H1 (cell line): ENCODE results near the gene SMIM28. TPM values are rescaled to one million over a fixed set of nuclear protein-coding genes. Genes with fewer than 3 reads are reported as not detected.

ENCODE experiments used
- CHD1 ChIP-seq: IDR thresholded peaks from 2 replicates; pipeline ENCODE4 v1.6.1; 2012; ENCODE audit warnings: low read depth, low read length, improper control_type of control experiment
- CREB1 ChIP-seq: IDR thresholded peaks from 2 replicates; pipeline ENCODE4 v1.6.1; 2012; ENCODE audit warnings: inconsistent platforms
- FOSL1 ChIP-seq: IDR thresholded peaks from 2 replicates; pipeline ENCODE4 v1.6.1; 2011; ENCODE audit warnings: mild to moderate bottlenecking, low read depth, low read length, moderate library complexity; ENCODE audit not compliant: insufficient read depth
- KDM4A ChIP-seq: IDR thresholded peaks from one replicate; pipeline ENCODE4 v1.7.1; 2012; ENCODE audit warnings: low read depth, mild to moderate bottlenecking, moderate library complexity, low read length, inconsistent platforms; ENCODE audit not compliant: severe bottlenecking
- MAFK ChIP-seq: IDR thresholded peaks from 2 replicates; pipeline ENCODE4 v1.6.1; 2012; ENCODE audit warnings: low read depth, mild to moderate bottlenecking, improper control_type of control experiment, low read length
- NANOG ChIP-seq: IDR thresholded peaks from 2 replicates; pipeline ENCODE4 v1.6.1; 2011; ENCODE audit warnings: low read length, low read depth, mild to moderate bottlenecking, inconsistent platforms; ENCODE audit not compliant: insufficient read depth, poor library complexity, severe bottlenecking
- SP1 ChIP-seq: IDR thresholded peaks from 2 replicates; pipeline ENCODE4 v1.6.1; 2011; ENCODE audit warnings: low read depth, low read length
- TCF12 ChIP-seq: IDR thresholded peaks from 2 replicates; pipeline ENCODE4 v1.6.1; 2011; ENCODE audit warnings: low read depth, mild to moderate bottlenecking, low read length
- TEAD4 ChIP-seq: IDR thresholded peaks from 2 replicates; pipeline ENCODE4 v1.6.1; 2012; ENCODE audit warnings: low read depth, low read length, inconsistent platforms, mixed read lengths
- YY1 ChIP-seq: IDR thresholded peaks from 2 replicates; pipeline ENCODE4 v1.6.1; 2011; ENCODE audit warnings: low read depth, mild to moderate bottlenecking, low read length
- ZNF274 ChIP-seq: IDR thresholded peaks from 2 replicates; pipeline ENCODE4 v1.7.0; 2012; ENCODE audit warnings: low read length, borderline replicate concordance; ENCODE audit errors: extremely low read depth
- polyA plus RNA-seq, 7 experiments: library from polyadenylated mRNA; depleted of rRNA in 3 of 7; stranded (reverse) in 5 of 7; unstranded in 2 of 7; fragments of >200 nt in 5 of 7; fragments of 200-250 nt in 2 of 7; gene quantifications; 1 replicate in 5 of 7; 2 replicates in 1 of 7; 4 replicates in 1 of 7; pipeline versions ENCODE4 v1.2.1 to v1.2.3, GENCODE V29; 2011 to 2013; ENCODE audit warnings: missing spikeins in 2 of 7, mixed read lengths in 2 of 7
- total RNA-seq: library from RNA; stranded (reverse); fragmentation: NEBNext Ultra II Directional; extraction: Animal tissue kit (Norgen Biotek cat#: 25700); gene quantifications from 2 replicates; pipeline ENCODE4 v1.2.1, GENCODE V29; 2021
- TF ChIP-seq, protein P1 (sequence below): fragments of 300-600 bp; sonication (generic); IDR thresholded peaks from 2 replicates; pipeline ENCODE4 v1.7.1; 2012; ENCODE audit warnings: low read length, moderate library complexity, mild to moderate bottlenecking, inconsistent platforms; ENCODE audit not compliant: insufficient replicate concordance

The SMIM28 gene
- total and polyA plus RNA-seq, 2 of the 8 experiments (the other 6 are each of a cell fraction or from before 2014, with no cell fraction given): not detected

- TF ChIP-seq, protein P1, sequence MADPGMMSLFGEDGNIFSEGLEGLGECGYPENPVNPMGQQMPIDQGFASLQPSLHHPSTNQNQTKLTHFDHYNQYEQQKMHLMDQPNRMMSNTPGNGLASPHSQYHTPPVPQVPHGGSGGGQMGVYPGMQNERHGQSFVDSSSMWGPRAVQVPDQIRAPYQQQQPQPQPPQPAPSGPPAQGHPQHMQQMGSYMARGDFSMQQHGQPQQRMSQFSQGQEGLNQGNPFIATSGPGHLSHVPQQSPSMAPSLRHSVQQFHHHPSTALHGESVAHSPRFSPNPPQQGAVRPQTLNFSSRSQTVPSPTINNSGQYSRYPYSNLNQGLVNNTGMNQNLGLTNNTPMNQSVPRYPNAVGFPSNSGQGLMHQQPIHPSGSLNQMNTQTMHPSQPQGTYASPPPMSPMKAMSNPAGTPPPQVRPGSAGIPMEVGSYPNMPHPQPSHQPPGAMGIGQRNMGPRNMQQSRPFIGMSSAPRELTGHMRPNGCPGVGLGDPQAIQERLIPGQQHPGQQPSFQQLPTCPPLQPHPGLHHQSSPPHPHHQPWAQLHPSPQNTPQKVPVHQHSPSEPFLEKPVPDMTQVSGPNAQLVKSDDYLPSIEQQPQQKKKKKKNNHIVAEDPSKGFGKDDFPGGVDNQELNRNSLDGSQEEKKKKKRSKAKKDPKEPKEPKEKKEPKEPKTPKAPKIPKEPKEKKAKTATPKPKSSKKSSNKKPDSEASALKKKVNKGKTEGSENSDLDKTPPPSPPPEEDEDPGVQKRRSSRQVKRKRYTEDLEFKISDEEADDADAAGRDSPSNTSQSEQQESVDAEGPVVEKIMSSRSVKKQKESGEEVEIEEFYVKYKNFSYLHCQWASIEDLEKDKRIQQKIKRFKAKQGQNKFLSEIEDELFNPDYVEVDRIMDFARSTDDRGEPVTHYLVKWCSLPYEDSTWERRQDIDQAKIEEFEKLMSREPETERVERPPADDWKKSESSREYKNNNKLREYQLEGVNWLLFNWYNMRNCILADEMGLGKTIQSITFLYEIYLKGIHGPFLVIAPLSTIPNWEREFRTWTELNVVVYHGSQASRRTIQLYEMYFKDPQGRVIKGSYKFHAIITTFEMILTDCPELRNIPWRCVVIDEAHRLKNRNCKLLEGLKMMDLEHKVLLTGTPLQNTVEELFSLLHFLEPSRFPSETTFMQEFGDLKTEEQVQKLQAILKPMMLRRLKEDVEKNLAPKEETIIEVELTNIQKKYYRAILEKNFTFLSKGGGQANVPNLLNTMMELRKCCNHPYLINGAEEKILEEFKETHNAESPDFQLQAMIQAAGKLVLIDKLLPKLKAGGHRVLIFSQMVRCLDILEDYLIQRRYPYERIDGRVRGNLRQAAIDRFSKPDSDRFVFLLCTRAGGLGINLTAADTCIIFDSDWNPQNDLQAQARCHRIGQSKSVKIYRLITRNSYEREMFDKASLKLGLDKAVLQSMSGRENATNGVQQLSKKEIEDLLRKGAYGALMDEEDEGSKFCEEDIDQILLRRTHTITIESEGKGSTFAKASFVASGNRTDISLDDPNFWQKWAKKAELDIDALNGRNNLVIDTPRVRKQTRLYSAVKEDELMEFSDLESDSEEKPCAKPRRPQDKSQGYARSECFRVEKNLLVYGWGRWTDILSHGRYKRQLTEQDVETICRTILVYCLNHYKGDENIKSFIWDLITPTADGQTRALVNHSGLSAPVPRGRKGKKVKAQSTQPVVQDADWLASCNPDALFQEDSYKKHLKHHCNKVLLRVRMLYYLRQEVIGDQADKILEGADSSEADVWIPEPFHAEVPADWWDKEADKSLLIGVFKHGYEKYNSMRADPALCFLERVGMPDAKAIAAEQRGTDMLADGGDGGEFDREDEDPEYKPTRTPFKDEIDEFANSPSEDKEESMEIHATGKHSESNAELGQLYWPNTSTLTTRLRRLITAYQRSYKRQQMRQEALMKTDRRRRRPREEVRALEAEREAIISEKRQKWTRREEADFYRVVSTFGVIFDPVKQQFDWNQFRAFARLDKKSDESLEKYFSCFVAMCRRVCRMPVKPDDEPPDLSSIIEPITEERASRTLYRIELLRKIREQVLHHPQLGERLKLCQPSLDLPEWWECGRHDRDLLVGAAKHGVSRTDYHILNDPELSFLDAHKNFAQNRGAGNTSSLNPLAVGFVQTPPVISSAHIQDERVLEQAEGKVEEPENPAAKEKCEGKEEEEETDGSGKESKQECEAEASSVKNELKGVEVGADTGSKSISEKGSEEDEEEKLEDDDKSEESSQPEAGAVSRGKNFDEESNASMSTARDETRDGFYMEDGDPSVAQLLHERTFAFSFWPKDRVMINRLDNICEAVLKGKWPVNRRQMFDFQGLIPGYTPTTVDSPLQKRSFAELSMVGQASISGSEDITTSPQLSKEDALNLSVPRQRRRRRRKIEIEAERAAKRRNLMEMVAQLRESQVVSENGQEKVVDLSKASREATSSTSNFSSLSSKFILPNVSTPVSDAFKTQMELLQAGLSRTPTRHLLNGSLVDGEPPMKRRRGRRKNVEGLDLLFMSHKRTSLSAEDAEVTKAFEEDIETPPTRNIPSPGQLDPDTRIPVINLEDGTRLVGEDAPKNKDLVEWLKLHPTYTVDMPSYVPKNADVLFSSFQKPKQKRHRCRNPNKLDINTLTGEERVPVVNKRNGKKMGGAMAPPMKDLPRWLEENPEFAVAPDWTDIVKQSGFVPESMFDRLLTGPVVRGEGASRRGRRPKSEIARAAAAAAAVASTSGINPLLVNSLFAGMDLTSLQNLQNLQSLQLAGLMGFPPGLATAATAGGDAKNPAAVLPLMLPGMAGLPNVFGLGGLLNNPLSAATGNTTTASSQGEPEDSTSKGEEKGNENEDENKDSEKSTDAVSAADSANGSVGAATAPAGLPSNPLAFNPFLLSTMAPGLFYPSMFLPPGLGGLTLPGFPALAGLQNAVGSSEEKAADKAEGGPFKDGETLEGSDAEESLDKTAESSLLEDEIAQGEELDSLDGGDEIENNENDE: no peak
- no peak for TF ChIP-seq NANOG
- TF ChIP-seq TCF12: no peak
- TF ChIP-seq MAFK: no peak
- TF ChIP-seq KDM4A: no peak
- TF ChIP-seq FOSL1: no peak
- no peak for TF ChIP-seq SP1
- TF ChIP-seq ZNF274: no peak
- no peak for TF ChIP-seq TEAD4
- no peak for TF ChIP-seq YY1
- no peak for TF ChIP-seq CHD1
- no peak for TF ChIP-seq CREB1
Observed at GRCh38 chr6:138334000-138334399, 43.7 kb upstream of the SMIM28 start (continued).
